Mesothelial cell of epicardium (in vitro differentiated cells): ENCODE results near the gene FAM32A. TPM values are rescaled to one million over a fixed set of nuclear protein-coding genes. Genes with fewer than 3 reads are reported as not detected.

Experiments used
- DNase-seq, 2 experiments: peaks; one replicate each; pipeline ENCODE4 v3.0.0; 2021; ENCODE audit warnings: low spot score in 2 of 2; ENCODE audit not compliant: unreplicated experiment in 2 of 2
- H3K27ac Mint-ChIP-seq: 2 replicates; pipeline ENCODE4 v1.8.0; 2021; ENCODE audit warnings: mixed read lengths
- H3K27me3 Mint-ChIP-seq: 2 replicates; pipeline ENCODE4 v1.8.0; 2021; ENCODE audit warnings: low read depth, mixed read lengths
- H3K36me3 Mint-ChIP-seq: 2 replicates; pipeline ENCODE4 v1.8.0; 2021; ENCODE audit warnings: mixed read lengths
- H3K4me1 Mint-ChIP-seq: 2 replicates; pipeline ENCODE4 v1.8.0; 2021; ENCODE audit warnings: mixed read lengths
- H3K4me3 Mint-ChIP-seq: 2 replicates; pipeline ENCODE4 v1.8.0; 2021; ENCODE audit warnings: mild to moderate bottlenecking, moderate library complexity, mixed read lengths
- H3K9me3 Mint-ChIP-seq: 2 replicates; pipeline ENCODE4 v1.8.0; 2021; ENCODE audit warnings: mixed read lengths
- total RNA-seq: library from RNA; stranded (reverse); gene quantifications from 3 replicates; pipeline ENCODE4 v1.2.1, GENCODE V29; 2021
- TF ChIP-seq, protein P1 (sequence below): fragments of 200-600 bp; sonication (generic); IDR thresholded peaks from one replicate; pipeline ENCODE4 v1.5.0; 2021; ENCODE audit warnings: antibody characterized with exemption; ENCODE audit not compliant: unreplicated experiment

FAM32A gene
- total RNA-seq, 1 donor from 2014 or later, result 90.3 TPM

- H3K27me3 Mint-ChIP-seq, result no peaks in the 10 kb centered on the region
- H3K27ac Mint-ChIP-seq, result no peak overlapping the region
- peaks cover 19% of the 10 kb centered on the region for H3K36me3 Mint-ChIP-seq
Measured at GRCh38 chr19:16227837-16228636, 42.8 kb downstream of the FAM32A start.

GRCh38 chr19:16228637-16229321, 43.6 kb downstream of the FAM32A start:
- no peak overlapping the region for H3K27ac Mint-ChIP-seq

More at GRCh38 chr19:16227837-16228636, 42.8 kb downstream of the FAM32A start:
- TF ChIP-seq, protein P1, sequence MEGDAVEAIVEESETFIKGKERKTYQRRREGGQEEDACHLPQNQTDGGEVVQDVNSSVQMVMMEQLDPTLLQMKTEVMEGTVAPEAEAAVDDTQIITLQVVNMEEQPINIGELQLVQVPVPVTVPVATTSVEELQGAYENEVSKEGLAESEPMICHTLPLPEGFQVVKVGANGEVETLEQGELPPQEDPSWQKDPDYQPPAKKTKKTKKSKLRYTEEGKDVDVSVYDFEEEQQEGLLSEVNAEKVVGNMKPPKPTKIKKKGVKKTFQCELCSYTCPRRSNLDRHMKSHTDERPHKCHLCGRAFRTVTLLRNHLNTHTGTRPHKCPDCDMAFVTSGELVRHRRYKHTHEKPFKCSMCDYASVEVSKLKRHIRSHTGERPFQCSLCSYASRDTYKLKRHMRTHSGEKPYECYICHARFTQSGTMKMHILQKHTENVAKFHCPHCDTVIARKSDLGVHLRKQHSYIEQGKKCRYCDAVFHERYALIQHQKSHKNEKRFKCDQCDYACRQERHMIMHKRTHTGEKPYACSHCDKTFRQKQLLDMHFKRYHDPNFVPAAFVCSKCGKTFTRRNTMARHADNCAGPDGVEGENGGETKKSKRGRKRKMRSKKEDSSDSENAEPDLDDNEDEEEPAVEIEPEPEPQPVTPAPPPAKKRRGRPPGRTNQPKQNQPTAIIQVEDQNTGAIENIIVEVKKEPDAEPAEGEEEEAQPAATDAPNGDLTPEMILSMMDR, result no peak
- no peaks in the 10 kb centered on the region for H3K4me1 Mint-ChIP-seq
- DNase-seq, result no peak
- H3K4me3 Mint-ChIP-seq, result no peak overlapping the region
- H3K9me3 Mint-ChIP-seq, result no peaks in the 10 kb centered on the region

GRCh38 chr19:16229322-16229641, 44.1 kb downstream of the FAM32A start:
- Mint-ChIP-seq H3K4me1 (no peaks in the 10 kb centered on the region), H3K27ac (no peak overlapping the region), H3K9me3 (no peaks in the 10 kb centered on the region), H3K4me3 (no peak overlapping the region), H3K27me3 (no peaks in the 10 kb centered on the region), H3K36me3 (peaks cover 16% of the 10 kb centered on the region)
- no peak for DNase-seq
- TF ChIP-seq, protein P1, result no peak

More at GRCh38 chr19:16228637-16229321, 43.6 kb downstream of the FAM32A start:
- peaks cover 16% of the 10 kb centered on the region for H3K36me3 Mint-ChIP-seq
- no peak for DNase-seq
- no peaks in the 10 kb centered on the region for H3K9me3 Mint-ChIP-seq
- TF ChIP-seq, protein P1, result no peak
- no peaks in the 10 kb centered on the region for H3K27me3 Mint-ChIP-seq
- H3K4me1 Mint-ChIP-seq, result no peaks in the 10 kb centered on the region
- no peak overlapping the region for H3K4me3 Mint-ChIP-seq

DNA sequence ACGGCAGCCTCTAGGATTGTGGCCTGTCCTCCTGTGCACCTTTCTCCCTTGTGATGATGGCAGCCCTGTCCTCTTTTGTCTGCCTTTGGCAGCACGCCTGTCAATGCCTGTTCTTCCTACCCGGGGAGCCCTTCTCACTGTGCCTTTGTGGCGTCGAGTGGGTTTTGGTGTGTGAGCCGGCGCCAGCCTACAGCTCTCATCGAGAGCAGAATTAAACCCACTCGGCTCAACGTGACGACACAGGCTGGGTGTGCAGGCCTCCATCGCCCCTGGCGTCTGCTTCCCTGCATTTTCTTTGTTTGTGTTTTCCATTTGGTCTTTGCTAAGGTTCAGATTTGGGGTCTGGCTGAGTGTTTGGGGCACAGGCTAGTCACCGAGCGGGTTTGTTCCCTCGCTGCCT, 46.9 kb downstream of the FAM32A start:
- H3K27ac Mint-ChIP-seq, result no peak overlapping the region
- no peak for DNase-seq
- H3K4me3 Mint-ChIP-seq, result no peak overlapping the region
- TF ChIP-seq, protein P1, result no peak
- H3K9me3 Mint-ChIP-seq, result peaks cover 9% of the 10 kb centered on the region
- no peaks in the 10 kb centered on the region for H3K4me1 Mint-ChIP-seq
- H3K36me3 Mint-ChIP-seq, result peaks cover 36% of the 10 kb centered on the region
- no peaks in the 10 kb centered on the region for H3K27me3 Mint-ChIP-seq

DNA sequence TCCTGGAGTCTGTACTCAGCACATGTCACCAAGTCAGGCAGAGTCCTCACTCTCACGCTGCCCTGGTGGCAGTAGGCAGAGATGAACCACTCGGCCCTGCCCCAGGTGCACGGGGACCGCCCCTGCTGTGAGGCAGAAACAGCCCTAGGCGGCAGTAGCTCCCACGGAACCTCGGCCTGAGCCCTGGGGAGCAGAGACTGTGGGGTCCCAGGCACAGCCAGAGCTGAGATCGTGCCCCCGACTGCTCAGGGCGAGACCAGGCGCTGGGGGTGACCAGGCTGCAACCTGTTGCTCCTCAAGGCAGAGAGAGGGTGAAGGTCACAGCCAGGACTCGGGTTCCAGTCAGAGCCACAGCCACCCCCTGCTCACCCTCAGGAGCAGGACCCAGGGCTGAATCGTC, 47.4 kb downstream of the FAM32A start:
- no peak overlapping the region for H3K4me3 Mint-ChIP-seq
- peaks cover 9% of the 10 kb centered on the region for H3K9me3 Mint-ChIP-seq
- peaks cover 36% of the 10 kb centered on the region for H3K36me3 Mint-ChIP-seq
- TF ChIP-seq, protein P1, result no peak
- no peak overlapping the region for H3K27ac Mint-ChIP-seq
- no peaks in the 10 kb centered on the region for H3K27me3 Mint-ChIP-seq
- DNase-seq, result no peak
- H3K4me1 Mint-ChIP-seq, result no peaks in the 10 kb centered on the region
